Dedifferentiated amniotic fluid mesenchymal stem cell (primary cell): Measurements from ENCODE around the gene PPP1R13L.
"Not testable (repeated sequence)": the region's sequence is repeated elsewhere in the genome, so short reads cannot be mapped to it uniquely, and the experiment has no call there.

Experiments used
- DNase-seq: peaks from one replicate; pipeline ENCODE4 v3.0.0-alpha.2; 2016; ENCODE audit errors: extremely low spot score

Gene PPP1R13L

DNA sequence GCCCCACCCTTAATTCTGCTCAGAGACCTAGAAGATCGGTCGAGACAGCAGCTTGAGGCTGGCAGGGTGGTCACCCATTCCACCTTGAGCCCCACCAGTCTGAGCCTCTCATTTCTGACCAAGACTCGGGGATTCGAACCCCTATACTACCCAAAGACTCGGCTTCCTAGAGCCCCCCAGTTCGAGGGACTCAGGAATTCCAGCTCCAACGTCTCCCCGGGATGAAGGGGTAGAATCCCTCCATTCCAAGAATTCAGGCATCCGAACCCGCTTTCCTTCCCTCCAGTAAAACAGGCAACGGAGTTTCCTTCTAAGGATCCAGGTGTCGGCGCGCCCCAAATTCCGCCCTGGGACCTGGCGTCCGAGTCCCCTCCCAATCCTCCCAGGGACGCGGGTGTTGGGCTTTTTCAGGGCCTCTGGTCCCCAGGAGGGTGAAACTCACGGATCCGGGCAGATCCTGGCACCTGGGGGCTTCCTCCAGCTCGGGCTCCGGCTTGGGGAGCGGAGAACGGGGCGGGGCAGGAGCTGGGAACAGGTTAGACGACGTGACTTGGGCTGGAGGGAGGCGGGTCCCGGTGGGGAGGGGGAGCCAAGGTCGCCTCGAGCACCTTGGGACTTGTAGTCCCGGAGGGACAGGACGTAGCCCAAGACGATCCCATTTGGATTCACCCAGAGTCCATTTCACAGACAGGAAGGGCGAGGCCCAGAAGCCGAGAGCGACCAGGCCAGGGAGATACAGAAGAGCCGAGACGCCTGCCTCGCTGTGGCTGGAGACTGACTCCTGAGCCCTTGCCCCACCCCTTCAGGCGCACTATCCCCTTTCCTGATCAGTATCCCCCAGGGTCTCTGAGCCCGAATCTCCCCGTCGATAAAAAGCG, at the start of gene PPP1R13L:
PPP1R13L (minus strand) TSS at position 513 of the 878 bp plus-strand sequence. CDS start 6,751 bp downstream, outside the sequence.
- DNase-seq, result no peak

- no peak for DNase-seq
These were observed 47.0 kb upstream of the PPP1R13L start for GRCh38 chr19:45451850-45452387.

GRCh38 chr19:45451131-45451849, 46.4 kb upstream of the PPP1R13L start:
- DNase-seq, result no peak

- DNase-seq, result no peak
These were observed 45.1 kb upstream of the PPP1R13L start for GRCh38 chr19:45450012-45450333.

DNA sequence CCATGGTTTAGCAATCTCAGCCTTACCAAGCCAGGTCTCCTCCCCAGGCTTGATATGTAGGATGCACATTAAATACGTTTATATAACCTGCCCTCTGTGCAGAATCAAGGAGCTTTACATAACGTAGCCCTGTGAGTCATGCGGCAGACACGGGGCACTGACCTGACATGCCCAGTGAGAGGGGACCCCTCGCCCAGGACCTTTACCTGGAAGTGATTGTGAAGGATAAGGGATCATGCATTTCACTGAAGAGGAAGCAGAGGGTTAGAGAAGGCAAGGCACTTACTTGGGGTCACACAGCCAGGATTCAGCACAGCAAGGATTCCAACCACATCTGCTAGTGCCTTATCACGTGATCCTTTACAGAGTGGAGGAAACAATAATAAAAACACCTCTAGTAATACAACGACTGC, 44.0 kb upstream of the PPP1R13L start:
- DNase-seq, result no peak

- no peak for DNase-seq
These were observed 43.5 kb upstream of the PPP1R13L start for GRCh38 chr19:45448425-45448756.

DNA sequence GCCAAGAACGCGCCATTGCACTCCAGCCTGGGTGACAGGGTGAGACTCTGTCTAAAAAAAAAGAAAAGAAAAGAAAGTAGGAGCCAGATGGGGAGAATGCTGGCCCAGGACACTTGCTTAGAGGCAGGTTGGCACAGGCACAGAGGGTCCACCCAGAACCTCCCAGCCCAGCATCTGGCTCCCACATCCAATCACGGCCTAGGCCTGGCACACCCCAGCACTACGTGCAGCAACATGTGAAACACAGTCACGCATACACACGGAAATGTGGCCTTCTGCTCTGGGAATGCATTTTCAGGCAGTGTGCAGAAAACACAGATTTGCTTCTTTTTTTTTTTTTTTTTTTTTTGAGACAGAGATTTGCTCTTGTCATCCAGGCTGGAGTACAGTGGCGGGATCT, 42.1 kb upstream of the PPP1R13L start:
- no peak for DNase-seq

DNA sequence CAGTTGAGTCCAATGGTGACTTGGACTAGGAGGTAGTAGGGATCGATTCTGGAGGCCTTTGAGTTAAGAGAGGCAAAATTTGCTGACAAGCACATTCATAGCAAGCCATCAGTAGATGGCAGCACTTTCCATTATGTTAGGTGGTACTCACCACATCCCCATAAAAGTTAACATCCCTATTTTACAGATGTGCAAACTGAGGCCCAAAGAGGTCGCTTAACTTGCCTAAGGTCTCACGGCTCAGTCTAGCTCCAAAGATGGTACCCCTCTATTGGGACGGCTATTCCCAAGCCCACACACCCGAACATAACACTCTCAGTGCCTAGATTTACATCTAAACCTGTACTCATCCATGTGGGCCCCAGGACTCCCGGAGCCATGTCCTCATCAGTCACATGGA, 41.4 kb upstream of the PPP1R13L start:
- DNase-seq, result no peak

- DNase-seq, result no peak
These were observed 40.3 kb upstream of the PPP1R13L start for GRCh38 chr19:45445139-45445538.

GRCh38 chr19:45444318-45445041, 39.6 kb upstream of the PPP1R13L start:
- peak; percentile 78 for DNase-seq

DNA sequence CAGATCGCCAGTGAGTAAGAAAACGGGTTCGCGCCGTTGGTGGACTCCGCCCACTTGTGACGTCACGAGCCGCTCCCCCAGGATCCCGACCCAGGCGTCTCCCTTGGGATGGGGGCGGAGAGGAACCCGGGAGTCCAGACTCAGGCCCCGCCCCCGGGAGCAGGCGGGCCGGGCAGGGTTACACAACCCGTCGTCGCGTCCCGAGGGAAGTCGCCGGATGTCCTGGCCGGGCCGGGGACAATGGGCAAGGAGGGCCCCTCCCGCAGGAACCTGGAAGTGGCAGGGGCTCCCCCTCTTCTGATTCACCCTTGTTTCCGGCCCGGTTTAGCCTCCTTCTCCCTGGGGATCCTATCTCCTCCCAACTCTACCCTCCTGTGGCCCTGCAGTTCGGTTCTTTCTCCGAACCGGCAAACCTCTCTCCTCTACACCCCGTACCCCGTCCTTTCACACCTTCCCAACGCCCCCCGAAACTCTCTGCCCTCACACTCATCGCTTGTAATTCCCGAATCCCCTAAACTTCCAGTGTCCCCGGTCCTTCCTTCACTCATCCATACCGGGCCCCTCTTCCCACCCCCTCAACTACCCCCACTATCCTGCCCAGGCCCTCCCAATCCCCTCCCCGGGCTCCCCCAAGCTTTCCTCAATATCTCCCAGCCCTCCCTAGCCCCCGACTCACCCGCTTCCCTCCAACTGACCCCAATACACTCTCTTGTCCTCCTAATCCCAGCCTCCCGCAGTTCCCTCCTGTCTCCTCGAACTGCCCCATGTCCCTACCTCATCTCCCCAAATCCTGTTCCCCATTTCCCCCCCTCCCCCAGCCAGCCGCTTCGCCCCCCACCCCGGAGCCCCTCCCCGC, 38.8 kb upstream of the PPP1R13L start:
- DNase-seq, result peak; percentile 85

DNA sequence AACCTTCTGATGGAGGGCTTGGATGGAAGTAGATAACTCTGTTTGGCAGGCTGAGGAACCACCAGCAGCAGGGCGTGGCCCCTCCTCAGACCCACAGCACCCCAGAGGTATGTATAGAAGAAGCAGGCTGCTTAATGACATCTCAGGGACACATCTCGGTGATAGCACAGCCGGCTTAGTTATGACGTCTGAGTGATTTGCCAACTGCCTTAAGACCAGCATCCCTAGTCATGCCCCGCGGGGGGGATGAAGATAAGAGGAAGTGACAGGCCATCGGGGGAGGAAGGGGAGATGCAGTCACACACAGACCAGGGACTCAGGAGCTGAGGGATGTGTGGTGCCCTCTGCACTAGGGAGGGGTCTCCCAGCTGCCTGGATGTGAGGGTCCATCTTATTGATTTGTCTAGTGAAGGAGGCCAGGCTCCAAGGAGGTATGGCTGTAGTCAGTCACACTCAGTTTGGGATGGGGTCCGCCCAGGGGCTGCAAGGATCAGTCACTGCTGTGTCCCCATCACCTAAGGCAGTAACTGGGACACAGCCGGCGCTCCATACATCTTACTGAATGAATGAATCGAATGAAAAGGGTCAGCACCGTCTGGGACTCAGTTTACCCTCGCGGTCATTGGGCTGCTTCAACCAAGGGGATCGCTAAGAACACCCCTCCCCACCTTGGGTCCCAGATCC, 38.1 kb upstream of the PPP1R13L start:
- DNase-seq, result no peak

- no peak for DNase-seq
These were observed 37.5 kb upstream of the PPP1R13L start for GRCh38 chr19:45442408-45442777.

GRCh38 chr19:45440873-45441654, 36.2 kb upstream of the PPP1R13L start:
- no peak for DNase-seq

DNA sequence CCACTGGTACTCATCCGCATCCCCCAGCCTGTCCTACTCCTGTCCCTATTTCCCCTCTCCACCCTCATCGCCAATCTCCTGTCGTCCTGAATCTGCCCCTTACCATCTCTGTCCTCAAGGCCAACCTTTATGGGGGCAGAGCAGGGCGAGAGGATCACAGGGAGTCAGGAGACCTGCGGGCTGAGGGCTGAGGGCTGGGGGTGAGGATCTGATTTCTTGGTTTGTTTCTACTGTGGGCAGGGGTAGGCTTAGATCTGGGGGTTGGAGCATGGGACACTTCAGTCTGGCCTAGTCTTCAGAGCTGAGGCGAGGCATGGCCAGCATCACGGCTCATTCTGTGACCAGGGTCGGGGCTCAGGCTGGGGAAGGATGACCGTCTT, 35.4 kb upstream of the PPP1R13L start:
- no peak for DNase-seq

DNA sequence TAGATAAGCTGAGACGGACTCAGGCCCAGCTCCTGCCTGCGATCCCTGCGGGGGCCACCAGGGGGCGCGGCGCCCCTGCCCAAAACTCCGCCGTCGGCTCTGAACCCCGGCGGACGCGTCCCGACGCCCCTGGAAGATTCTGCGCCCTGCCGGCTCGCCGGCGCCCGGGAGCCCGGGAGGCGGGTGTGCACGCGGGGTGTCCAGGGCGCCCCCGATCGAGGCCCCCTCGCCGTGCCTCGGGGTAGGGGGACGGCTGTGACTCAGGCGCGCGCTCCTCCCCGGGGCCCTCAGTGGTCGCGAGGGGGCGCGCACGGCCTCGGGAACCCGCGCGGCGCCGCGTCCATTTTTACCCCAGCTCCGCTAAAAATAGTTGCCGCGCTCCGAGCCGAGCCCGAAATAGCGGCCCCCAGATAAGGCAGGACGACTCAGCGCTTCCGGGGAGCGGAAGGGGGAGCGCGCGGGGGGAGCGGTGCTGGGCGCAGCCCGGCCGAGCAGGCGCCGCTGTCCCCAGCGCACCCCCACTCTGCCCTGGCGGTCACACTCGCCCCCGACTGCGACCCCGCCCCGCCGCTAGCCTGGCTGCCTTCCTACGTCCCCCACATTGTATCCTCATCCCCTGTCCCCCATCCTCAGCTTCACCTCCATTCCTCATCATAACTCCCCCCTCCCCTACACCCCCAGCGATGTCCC, 34.8 kb upstream of the PPP1R13L start:
- DNase-seq, result peak; percentile 59

DNA sequence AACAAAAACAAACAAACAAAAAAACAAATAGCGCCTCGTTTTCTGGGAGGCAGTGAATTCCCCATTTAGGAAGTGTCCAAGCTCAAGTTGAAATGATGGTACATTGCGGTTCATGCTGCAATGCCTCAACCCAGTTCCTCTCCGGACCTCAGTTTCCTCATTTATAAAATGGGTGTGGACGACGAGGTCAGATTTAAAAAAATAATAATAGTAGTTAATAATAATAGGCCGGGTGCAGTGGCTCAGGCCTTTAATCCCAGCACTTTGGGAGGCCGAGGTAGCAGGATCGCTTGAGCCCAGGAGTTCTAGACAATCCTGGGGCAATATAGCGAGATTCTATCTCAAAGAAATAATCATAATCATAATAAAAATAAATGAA, 34.3 kb upstream of the PPP1R13L start:
- no peak for DNase-seq

GRCh38 chr19:45437328-45437727, 32.5 kb upstream of the PPP1R13L start:
- no peak for DNase-seq

DNA sequence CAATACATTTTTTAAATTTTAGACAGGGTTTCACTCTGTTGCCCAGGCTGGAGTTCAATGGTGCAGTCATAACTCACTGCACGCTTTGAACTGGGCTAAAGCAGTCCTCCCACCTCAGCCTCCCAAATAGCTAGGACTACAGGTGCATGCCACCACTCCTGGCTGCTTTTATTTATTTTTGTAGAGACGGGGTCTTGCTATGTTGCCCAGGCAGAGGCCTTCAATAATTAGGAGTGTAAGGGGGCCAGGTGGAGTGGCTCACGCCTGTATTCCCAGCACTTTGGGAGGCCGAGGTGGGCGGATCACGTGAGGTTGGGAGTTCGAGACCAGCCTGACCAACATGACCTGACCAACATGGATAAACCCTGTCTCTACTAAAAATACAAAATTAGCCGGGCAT, 27.7 kb upstream of the PPP1R13L start:
- DNase-seq, result not testable (repeated sequence)

- DNase-seq, result peak; percentile 45
These were observed 26.1 kb upstream of the PPP1R13L start for GRCh38 chr19:45431008-45431407.
